SK-N-SH (cell line): ENCODE results near the gene LGR6. TPM values are rescaled to one million over a fixed set of nuclear protein-coding genes. Genes with fewer than 3 reads are reported as not detected.

Experiments used
- CTCF ChIA-PET: fragments of 300-600, 350-600 bp; formaldehyde crosslinking; extraction: SDS; loops from one replicate; lab custom pipeline; 2021; lab: Yijun Ruan, JAX
- POLR2A ChIA-PET: fragments of 350-600 bp; sonication (Branson Sonifier 250); formaldehyde crosslinking; extraction: SDS; loops from one replicate; lab custom pipeline; 2020; ENCODE audit warnings: antibody characterized with exemption, inconsistent platforms; lab: Yijun Ruan, JAX
- DNase-seq: peaks from one replicate; pipeline ENCODE4 v3.0.0; 2012
- H2AFZ ChIP-seq: fragments of 200-600 bp; sonication (generic); 2 replicates; pipeline ENCODE4 v1.8.1; 2016; ENCODE audit warnings: antibody characterized with exemption, mild to moderate bottlenecking, low read depth
- H3F3A ChIP-seq: fragments of 200-600 bp; sonication (generic); replicated peaks from 2 replicates; pipeline ENCODE3; 2016; ENCODE audit warnings: antibody characterized with exemption, mild to moderate bottlenecking; ENCODE audit not compliant: insufficient read depth
- H3K27ac ChIP-seq, 2 experiments: fragments of 200-500 bp in 1 of 2; fragments of 200-600 bp in 1 of 2; sonication (Bioruptor generic) in 1 of 2; sonication (generic), shearing (Covaris generic) in 1 of 2; 2 replicates each; pipeline versions ENCODE4 v1.5.1 to v1.6.1; 2014 to 2016; ENCODE audit warnings: low read depth in 2 of 2, inconsistent platforms in 1 of 2, low read length in 1 of 2, mild to moderate bottlenecking in 1 of 2, mixed read lengths in 1 of 2
- H3K27me3 ChIP-seq: fragments of 200-600 bp; sonication (generic), shearing (Covaris generic); 2 replicates; pipeline ENCODE4 v1.6.1; 2016; ENCODE audit warnings: mixed run types; ENCODE audit not compliant: insufficient read depth
- H3K36me3 ChIP-seq, 2 experiments: fragments of 200-500 bp in 1 of 2; fragments of 200-600 bp in 1 of 2; sonication (Bioruptor generic) in 1 of 2; sonication (generic) in 1 of 2; replicated peaks in 1 of 2; 2 replicates each; pipeline versions ENCODE3 to v1.5.1; 2014 to 2016; ENCODE audit warnings: low read length in 1 of 2, mild to moderate bottlenecking in 1 of 2; ENCODE audit not compliant: insufficient read depth in 2 of 2, control insufficient read depth in 1 of 2
- H3K4me1 ChIP-seq, 2 experiments: fragments of 200-500 bp in 1 of 2; fragments of 200-600 bp in 1 of 2; sonication (Bioruptor generic) in 1 of 2; sonication (generic), shearing (Covaris generic) in 1 of 2; 2 replicates each; pipeline versions ENCODE4 v1.5.1 to v1.6.1; 2014 to 2016; ENCODE audit warnings: low read depth in 1 of 2, low read length in 1 of 2, mixed run types in 1 of 2; ENCODE audit not compliant: insufficient read depth in 2 of 2, control insufficient read depth in 1 of 2
- H3K4me2 ChIP-seq: fragments of 200-600 bp; sonication (generic), shearing (Covaris generic); 2 replicates; pipeline ENCODE4 v1.6.1; 2017; ENCODE audit warnings: mixed run types
- H3K4me3 ChIP-seq, 2 experiments: fragments of 200-500 bp in 1 of 2; fragments of 200-600 bp in 1 of 2; sonication (Bioruptor generic) in 1 of 2; sonication (generic), shearing (Covaris generic) in 1 of 2; 2 replicates each; pipeline versions ENCODE4 v1.5.1 to v1.8.1; 2014 to 2016; ENCODE audit warnings: low read depth in 2 of 2, inconsistent platforms in 1 of 2, low read length in 1 of 2, mild to moderate bottlenecking in 1 of 2, mixed read lengths in 1 of 2, moderate library complexity in 1 of 2
- H3K79me2 ChIP-seq: fragments of 200-600 bp; sonication (generic); 2 replicates; pipeline ENCODE4 v1.8.1; 2017; ENCODE audit warnings: mild to moderate bottlenecking; ENCODE audit not compliant: insufficient read depth
- H3K9ac ChIP-seq: fragments of 200-600 bp; sonication (generic); 2 replicates; pipeline ENCODE4 v1.6.1; 2017; ENCODE audit warnings: mixed run types
- H3K9me2 ChIP-seq: fragments of 200-600 bp; sonication (generic); 2 replicates; pipeline ENCODE4 v1.6.1; 2017; ENCODE audit warnings: mixed run types
- H3K9me3 ChIP-seq: fragments of 200-600 bp; sonication (generic); 2 replicates; pipeline ENCODE4 v1.6.1; 2017; ENCODE audit warnings: mixed run types, mild to moderate bottlenecking, moderate library complexity
- H4K20me1 ChIP-seq: fragments of 200-600 bp; sonication (generic); 2 replicates; pipeline ENCODE4 v1.6.1; 2017; ENCODE audit warnings: mild to moderate bottlenecking, mixed run types; ENCODE audit not compliant: insufficient read depth
- CTCF ChIP-seq: fragments of 200-600 bp; sonication (generic); IDR thresholded peaks from 2 replicates; pipeline ENCODE4 v1.6.1; 2017; ENCODE audit warnings: antibody characterized with exemption, mild to moderate bottlenecking, moderate library complexity
- EP300 ChIP-seq, 2 experiments: IDR thresholded peaks; 2 replicates each; pipeline versions ENCODE4 v1.4.0 to v1.6.1; 2012; ENCODE audit warnings: borderline replicate concordance in 1 of 2, low read depth in 1 of 2, low read length in 1 of 2
- EZH2phosphoT487 ChIP-seq: fragments of 200-600 bp; sonication (generic); IDR thresholded peaks from 2 replicates; pipeline ENCODE4 v1.6.1; 2017; ENCODE audit warnings: low read depth, mixed run types, mild to moderate bottlenecking, antibody characterized with exemption, moderate library complexity, borderline replicate concordance
- FOSL2 ChIP-seq: IDR thresholded peaks from 2 replicates; pipeline ENCODE4 v1.4.0; 2012; ENCODE audit warnings: low read depth, mild to moderate bottlenecking, moderate library complexity, borderline replicate concordance
- JUND ChIP-seq: IDR thresholded peaks from 2 replicates; pipeline ENCODE4 v1.4.0; 2012
- MAX ChIP-seq: IDR thresholded peaks from 2 replicates; pipeline ENCODE4 v1.4.0; 2012; ENCODE audit warnings: low read depth
- MEF2A ChIP-seq: IDR thresholded peaks from 2 replicates; pipeline ENCODE4 v1.4.0; 2012; ENCODE audit warnings: low read depth, borderline replicate concordance
- NFIC ChIP-seq: IDR thresholded peaks from 2 replicates; pipeline ENCODE4 v1.4.0; 2012; ENCODE audit warnings: borderline replicate concordance
- NRF1 ChIP-seq: IDR thresholded peaks from 2 replicates; pipeline ENCODE4 v1.6.1; 2012; ENCODE audit warnings: low read depth, mild to moderate bottlenecking, low read length
- PBX3 ChIP-seq: IDR thresholded peaks from 2 replicates; pipeline ENCODE4; 2012
- POLR2AphosphoS5 ChIP-seq: IDR thresholded peaks from 2 replicates; pipeline ENCODE4 v1.6.1; 2012; ENCODE audit warnings: low read depth, low read length
- RCOR1 ChIP-seq: fragments of 150-350 bp; IDR thresholded peaks from 2 replicates; pipeline ENCODE4 v1.6.1; 2017; ENCODE audit warnings: antibody characterized with exemption, low read length
- REST ChIP-seq: IDR thresholded peaks from 2 replicates; pipeline ENCODE4 v1.6.1; 2012; ENCODE audit warnings: mild to moderate bottlenecking, low read depth, low read length, moderate library complexity
- RFX5 ChIP-seq: IDR thresholded peaks from 2 replicates; pipeline ENCODE4 v1.6.1; 2012; ENCODE audit warnings: mild to moderate bottlenecking, improper control_type of control experiment, low read length
- RXRA ChIP-seq: IDR thresholded peaks from 2 replicates; pipeline ENCODE4 v1.4.0; 2012; ENCODE audit warnings: low read depth, mild to moderate bottlenecking, borderline replicate concordance
- SIN3A ChIP-seq: IDR thresholded peaks from 2 replicates; pipeline ENCODE4 v1.6.1; 2012; ENCODE audit warnings: low read depth, mild to moderate bottlenecking, low read length, moderate library complexity, borderline replicate concordance
- TCF12 ChIP-seq: IDR thresholded peaks from 2 replicates; pipeline ENCODE4 v1.4.0; 2012
- USF1 ChIP-seq: IDR thresholded peaks from 2 replicates; pipeline ENCODE4 v1.4.0; 2012; ENCODE audit warnings: low read depth, borderline replicate concordance
- USF2 ChIP-seq: fragments of 150-350 bp; IDR thresholded peaks from 2 replicates; pipeline ENCODE4 v1.6.1; 2017; ENCODE audit warnings: antibody characterized with exemption, low read length, low read depth, borderline replicate concordance
- WGBS: methylation state at CpG from one replicate; pipeline ENCODE4 v1.1.6; 2017; ENCODE audit warnings: low lambda C conversion rate; 5-methylcytosine and 5-hydroxymethylcytosine counted together
- polyA plus RNA-seq, 3 experiments: library from polyadenylated mRNA; depleted of rRNA; stranded (reverse); fragments of >200 nt; gene quantifications; 2 replicates each; pipeline ENCODE4 v1.2.3, GENCODE V29; 2012

The LGR6 gene
- polyA plus RNA-seq, 1 of the 3 experiments (the other 2 are of a cell fraction) = 0.03 TPM

GRCh38 chr1:202233171-202233570, 39.6 kb downstream of the LGR6 start:
- no peak overlapping the region for H3K9ac ChIP-seq
- 83% methylated on average over 4 of the region's 4 CpGs for WGBS

More at GRCh38 chr1:202233171-202233570, 39.6 kb downstream of the LGR6 start:
- no peak overlapping the region for H2AFZ ChIP-seq
- no peaks in the 10 kb centered on the region for H3K9me2 ChIP-seq
- ChIA-PET POLR2A (no interaction called here), CTCF (interaction anchor here (0.7 to 1.6 kb wide), 4 partner anchors 37 to 512 kb away, joined by 3 read pairs; no protein-coding TSS in a partner anchor)
- no peaks in the 10 kb centered on the region for H3K9me3 ChIP-seq
- H3K27ac ChIP-seq = no peak overlapping the region
- H3K27me3 ChIP-seq = no peaks in the 10 kb centered on the region
- H3K4me3 ChIP-seq = no peak overlapping the region
- no peaks in the 10 kb centered on the region for H4K20me1 ChIP-seq
- H3K36me3 ChIP-seq = no peaks in the 10 kb centered on the region
- peaks cover 9 to 12% of the 10 kb centered on the region in 2 experiments; a peak in 2 of 4 replicates for H3K4me1 ChIP-seq
- TF ChIP-seq POLR2AphosphoS5 (no peak), USF2 (no peak), MEF2A (no peak), JUND (no peak), NFIC (no peak), MAX (no peak), FOSL2 (no peak), PBX3 (no peak), RXRA (no peak), RFX5 (no peak), CTCF (no peak), NRF1 (no peak), RCOR1 (no peak), USF1 (no peak), EZH2phosphoT487 (no peak), EP300 (IDR thresholded peaks at IDR 0.05; ENCODE audit: borderline replicate concordance in 1 of 2, low read depth in 1 of 2, low read length in 1 of 2) (no peak), TCF12 (no peak), SIN3A (no peak), REST (no peak)
- no peak overlapping the region for H3K4me2 ChIP-seq
- H3F3A ChIP-seq = peaks cover 8% of the 10 kb centered on the region
- H3K79me2 ChIP-seq = no peaks in the 10 kb centered on the region
- no peak for DNase-seq
